Large intestine (tissue), 3 donors: ENCODE results near the gene TNS1. TPM values are rescaled to one million over a fixed set of nuclear protein-coding genes. Genes with fewer than 3 reads are reported as not detected.
A peak's percentile ranks its signal among the peaks of the same experiment; 100 is the strongest.
"Not testable (repeated sequence)": the region's sequence is repeated elsewhere in the genome, so short reads cannot be mapped to it uniquely, and the experiment has no call there.

Experiments used
- DNase-seq, 2 donors: peaks; one replicate each; pipeline versions ENCODE4 v3.0.0 to v3.0.0-alpha.2; 2013
- H3K27ac ChIP-seq: one replicate; pipeline ENCODE4 v1.5.1; 2013; ENCODE audit warnings: low read length
- H3K27me3 ChIP-seq: 2 replicates; pipeline ENCODE4 v1.6.1; 2013; ENCODE audit warnings: low read length; ENCODE audit not compliant: control insufficient read depth, insufficient read depth
- H3K36me3 ChIP-seq: 2 replicates; pipeline ENCODE4 v1.6.1; 2013; ENCODE audit warnings: low read length; ENCODE audit not compliant: control insufficient read depth, insufficient read depth
- H3K4me1 ChIP-seq: one replicate; pipeline ENCODE4 v1.6.1; 2013; ENCODE audit warnings: low read length; ENCODE audit not compliant: control insufficient read depth, insufficient read depth
- H3K4me3 ChIP-seq: one replicate; pipeline ENCODE4 v1.5.1; 2013; ENCODE audit warnings: low read length
- H3K9me3 ChIP-seq: one replicate; pipeline ENCODE4 v1.6.1; 2013; ENCODE audit warnings: mild to moderate bottlenecking, low read depth, low read length, moderate library complexity; ENCODE audit not compliant: control insufficient read depth
- WGBS: methylation state at CpG from one replicate; pipeline ENCODE4 v1.1.5; 2013; ENCODE audit warnings: low lambda C conversion rate; ENCODE audit not compliant: insufficient coverage; 5-methylcytosine and 5-hydroxymethylcytosine counted together
- polyA plus RNA-seq: library from polyadenylated mRNA; unstranded; fragments of 120-200 nt; gene quantifications from one replicate; pipeline ENCODE4 v1.2.1, GENCODE V29; 2013

TNS1 gene
- polyA plus RNA-seq, 1 donor = 26.8 TPM

DNA sequence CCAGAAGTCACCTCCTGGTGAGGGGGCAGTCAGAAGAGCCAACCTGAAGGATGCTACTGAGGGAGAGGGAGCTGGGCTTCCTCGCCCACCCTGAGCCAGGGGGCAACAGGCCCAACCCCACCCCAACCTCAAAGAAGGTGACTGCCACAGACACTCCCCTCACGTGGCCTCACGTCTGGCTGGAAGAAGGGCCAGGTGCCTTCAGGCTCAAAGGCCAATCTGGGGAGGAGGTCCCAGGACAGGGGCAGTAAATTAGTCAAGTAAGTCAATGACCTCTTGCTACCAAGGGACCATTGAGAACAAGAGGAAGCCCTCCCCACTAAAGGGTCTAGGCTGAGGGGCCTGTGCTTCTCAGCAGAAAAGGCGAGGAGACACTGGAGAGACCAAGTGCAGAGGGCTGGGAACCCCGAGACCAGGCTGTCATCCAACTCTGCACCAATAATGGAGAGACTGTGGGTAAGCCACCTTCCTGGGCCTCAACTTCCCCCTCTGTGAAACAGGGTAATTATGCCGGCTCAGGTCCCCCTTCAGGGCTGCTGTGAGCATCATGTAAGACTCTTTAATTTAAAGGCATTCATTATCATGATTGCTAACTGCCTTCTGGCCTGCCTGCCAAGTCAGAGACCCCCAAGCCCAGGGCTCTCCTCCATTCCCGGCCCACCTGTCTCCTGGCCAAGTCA lies 20.2 kb upstream of the TNS1 start:
- Histone ChIP-seq H3K27ac (no peak overlapping the region), H3K27me3 (no peaks in the 10 kb centered on the region), H3K36me3 (no peaks in the 10 kb centered on the region), H3K9me3 (no peaks in the 10 kb centered on the region), H3K4me1 (no peaks in the 10 kb centered on the region), H3K4me3 (no peak overlapping the region)
- peak in 1 of 2 donors; percentile 40 for DNase-seq
- no CpG with 5 or more reads among the region's 7 CpGs for WGBS

DNA sequence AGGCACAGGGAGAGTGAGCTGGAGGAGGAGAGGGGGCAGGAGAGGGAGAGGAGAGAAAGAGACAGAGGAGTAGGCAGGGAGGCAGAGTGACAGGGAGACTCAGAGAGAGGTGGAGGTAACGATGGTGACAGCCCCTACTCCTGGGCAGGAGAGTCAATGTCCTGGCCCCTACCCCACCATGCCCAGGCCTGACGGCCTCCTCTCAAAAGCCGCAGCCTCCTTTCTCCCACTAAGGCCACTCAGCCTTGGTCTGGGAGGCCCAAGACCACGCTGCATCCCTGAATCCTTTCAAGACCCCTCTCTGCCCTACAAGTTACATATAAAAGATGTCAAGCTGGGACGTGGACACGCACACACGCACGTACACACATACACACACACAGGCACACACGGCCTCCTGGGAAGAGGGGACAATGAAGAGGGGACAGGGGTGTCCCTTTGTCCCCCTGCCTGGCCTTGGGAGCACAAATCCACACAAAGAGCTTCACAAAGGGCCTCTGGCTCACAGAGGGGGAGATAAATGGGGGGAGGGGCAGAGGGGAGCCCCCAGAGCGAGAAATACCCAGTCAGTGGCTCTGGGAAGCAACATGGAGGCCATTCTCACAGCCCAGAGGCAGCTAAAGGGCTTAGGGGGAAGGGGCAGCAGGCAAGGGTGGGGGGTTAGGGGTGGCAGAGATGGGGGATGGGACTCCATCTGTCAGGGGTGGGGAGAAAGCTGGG lies 19.5 kb upstream of the TNS1 start:
- H3K4me1 ChIP-seq = no peaks in the 10 kb centered on the region
- DNase-seq = no peak
- no peak overlapping the region for H3K4me3 ChIP-seq
- H3K36me3 ChIP-seq = no peaks in the 10 kb centered on the region
- no CpG with 5 or more reads among the region's 10 CpGs for WGBS
- H3K27me3 ChIP-seq = no peaks in the 10 kb centered on the region
- no peak overlapping the region for H3K27ac ChIP-seq
- H3K9me3 ChIP-seq = no peaks in the 10 kb centered on the region

DNA sequence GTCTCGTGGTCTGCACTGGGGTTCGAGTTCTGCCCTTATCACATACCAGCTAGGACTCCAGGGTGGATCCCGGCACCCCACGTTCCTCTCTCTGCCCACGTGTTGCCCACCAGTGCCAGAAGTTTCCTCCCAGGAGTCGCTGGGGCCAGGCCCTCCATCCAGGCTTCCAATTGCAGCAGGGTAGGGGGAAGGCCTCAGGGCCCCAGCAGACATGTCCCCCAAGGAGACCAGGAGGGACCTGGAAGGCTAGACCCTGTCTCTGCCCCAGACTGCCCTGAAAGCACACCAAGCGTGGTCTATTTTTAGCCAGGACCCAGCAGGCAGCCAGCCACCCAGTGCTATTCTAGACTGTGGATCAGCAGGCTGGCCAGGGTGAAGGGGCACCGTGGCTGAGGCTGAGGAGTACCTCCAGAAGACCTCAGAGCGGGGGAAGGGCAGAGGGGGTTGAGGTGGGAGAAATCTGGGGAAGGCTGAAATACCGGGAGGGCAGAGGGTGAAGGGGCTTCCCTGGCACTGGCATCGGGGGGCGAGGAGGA lies 18.8 kb upstream of the TNS1 start:
- H3K9me3 ChIP-seq = no peaks in the 10 kb centered on the region
- no peaks in the 10 kb centered on the region for H3K36me3 ChIP-seq
- H3K27ac ChIP-seq = no peak overlapping the region
- WGBS = no CpG with 5 or more reads among the region's 12 CpGs
- no peaks in the 10 kb centered on the region for H3K4me1 ChIP-seq
- no peaks in the 10 kb centered on the region for H3K27me3 ChIP-seq
- H3K4me3 ChIP-seq = no peak overlapping the region
- DNase-seq = no peak

DNA sequence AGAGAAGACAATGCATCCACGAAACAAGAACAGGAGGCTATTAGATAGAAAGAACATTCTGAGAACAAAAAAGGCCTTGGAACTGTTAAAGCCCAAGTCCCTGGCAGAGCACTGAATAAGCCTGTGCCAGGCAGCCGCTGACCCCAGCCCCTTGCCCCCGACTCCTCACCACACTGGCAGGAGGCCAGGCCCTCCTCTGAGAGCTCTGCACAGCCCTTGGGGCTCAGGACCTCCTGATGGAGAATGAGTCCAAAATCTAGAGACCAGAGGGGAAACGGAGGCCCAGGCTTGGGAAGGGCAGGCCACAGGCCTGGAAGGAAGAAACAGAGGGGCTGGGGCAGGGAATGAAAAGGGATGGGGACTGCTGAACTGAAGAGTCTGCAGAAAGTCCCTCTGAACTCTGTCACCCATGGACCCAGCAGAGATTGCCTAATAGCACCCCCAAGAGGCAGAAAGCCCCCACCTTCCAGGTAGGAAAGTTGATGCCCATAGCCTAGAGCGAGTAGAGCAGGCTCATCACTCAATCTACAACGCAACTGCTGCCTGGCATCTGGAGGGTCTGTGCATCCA lies 18.3 kb upstream of the TNS1 start:
- no peak overlapping the region for H3K4me3 ChIP-seq
- no peaks in the 10 kb centered on the region for H3K4me1 ChIP-seq
- WGBS = 83% methylated on average over 1 of the region's 6 CpGs
- H3K27me3 ChIP-seq = no peaks in the 10 kb centered on the region
- no peaks in the 10 kb centered on the region for H3K9me3 ChIP-seq
- no peak overlapping the region for H3K27ac ChIP-seq
- H3K36me3 ChIP-seq = no peaks in the 10 kb centered on the region
- no peak for DNase-seq

DNA sequence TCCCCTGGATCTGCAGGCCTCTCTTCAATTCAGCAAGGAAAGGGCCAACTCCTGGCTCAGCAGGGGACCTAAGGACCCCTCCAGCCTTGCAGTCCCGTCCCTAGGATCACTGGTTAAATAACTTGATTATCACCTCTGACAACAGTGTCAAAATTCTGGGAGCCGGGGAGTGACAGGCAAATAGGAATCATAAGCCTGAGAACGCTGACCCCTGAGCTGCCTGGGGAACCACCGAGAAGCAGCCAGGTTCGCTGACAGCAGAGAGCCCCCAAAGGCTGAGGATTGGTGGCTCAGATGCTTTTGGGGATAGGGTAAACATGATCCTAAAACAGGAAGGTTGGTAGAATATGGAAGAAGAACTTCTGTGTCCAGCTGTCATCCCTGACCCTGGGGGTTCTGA lies 17.5 kb upstream of the TNS1 start:
- no peak for DNase-seq
- Histone ChIP-seq H3K4me3 (no peak overlapping the region), H3K36me3 (no peaks in the 10 kb centered on the region), H3K27ac (no peak overlapping the region), H3K27me3 (no peaks in the 10 kb centered on the region), H3K9me3 (no peaks in the 10 kb centered on the region), H3K4me1 (no peaks in the 10 kb centered on the region)
- WGBS = no CpG with 5 or more reads among the region's 5 CpGs

DNA sequence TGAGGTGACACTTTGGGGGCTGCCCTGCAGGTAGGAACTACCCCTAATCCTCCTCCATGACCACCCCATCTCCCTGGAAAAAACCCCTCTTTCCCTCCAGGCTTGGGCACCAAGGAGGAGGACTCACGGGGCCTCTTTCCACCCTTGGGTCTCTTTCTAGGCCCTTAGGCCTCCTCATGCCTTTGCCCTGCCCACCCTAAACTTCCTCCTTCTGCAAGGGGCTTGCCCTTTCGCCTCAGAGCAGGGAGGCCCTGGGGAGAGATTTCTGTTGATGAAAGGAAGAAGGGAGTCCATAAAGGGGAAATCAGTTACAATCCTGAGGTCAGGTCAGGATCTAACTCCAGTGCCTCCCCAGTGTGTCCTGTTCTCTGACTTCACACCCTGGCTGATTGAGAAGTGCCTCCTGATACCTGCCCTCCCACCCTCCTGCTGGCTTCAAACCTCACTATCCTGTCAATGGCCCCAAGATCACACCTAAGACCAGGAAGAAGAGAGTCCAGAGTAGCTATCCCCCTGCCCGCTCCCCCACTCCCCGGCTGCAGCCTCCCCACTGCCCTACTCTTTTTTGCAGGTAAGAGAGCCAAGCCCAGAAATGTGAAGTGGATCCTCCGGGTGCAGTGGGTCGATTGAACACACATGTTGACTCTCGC lies 16.7 kb upstream of the TNS1 start:
- Histone ChIP-seq H3K27me3 (no peaks in the 10 kb centered on the region), H3K9me3 (no peaks in the 10 kb centered on the region), H3K36me3 (no peaks in the 10 kb centered on the region), H3K4me1 (no peaks in the 10 kb centered on the region), H3K4me3 (no peak overlapping the region), H3K27ac (no peak overlapping the region)
- WGBS = no CpG with 5 or more reads among the region's 7 CpGs
- no peak for DNase-seq

DNA sequence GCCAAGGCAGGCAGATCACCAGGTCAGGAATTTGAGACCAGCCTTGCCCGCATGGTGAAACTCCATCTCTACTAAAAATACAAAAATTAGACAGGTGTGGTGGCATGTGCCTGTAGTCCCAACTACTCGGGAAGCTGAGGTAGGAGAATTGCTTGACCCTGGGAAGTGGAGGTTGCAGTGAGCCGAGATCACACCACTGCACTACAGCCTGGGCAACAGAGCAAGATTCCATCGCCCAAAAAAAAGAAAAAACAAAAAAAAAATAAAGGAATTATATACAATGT lies 16.0 kb upstream of the TNS1 start:
- H3K36me3 ChIP-seq, DNase-seq, H3K4me3 ChIP-seq, H3K9me3 ChIP-seq, H3K27me3 ChIP-seq, H3K27ac ChIP-seq, H3K4me1 ChIP-seq: not testable (repeated sequence)
- 100% methylated on average over 2 of the region's 4 CpGs for WGBS

DNA sequence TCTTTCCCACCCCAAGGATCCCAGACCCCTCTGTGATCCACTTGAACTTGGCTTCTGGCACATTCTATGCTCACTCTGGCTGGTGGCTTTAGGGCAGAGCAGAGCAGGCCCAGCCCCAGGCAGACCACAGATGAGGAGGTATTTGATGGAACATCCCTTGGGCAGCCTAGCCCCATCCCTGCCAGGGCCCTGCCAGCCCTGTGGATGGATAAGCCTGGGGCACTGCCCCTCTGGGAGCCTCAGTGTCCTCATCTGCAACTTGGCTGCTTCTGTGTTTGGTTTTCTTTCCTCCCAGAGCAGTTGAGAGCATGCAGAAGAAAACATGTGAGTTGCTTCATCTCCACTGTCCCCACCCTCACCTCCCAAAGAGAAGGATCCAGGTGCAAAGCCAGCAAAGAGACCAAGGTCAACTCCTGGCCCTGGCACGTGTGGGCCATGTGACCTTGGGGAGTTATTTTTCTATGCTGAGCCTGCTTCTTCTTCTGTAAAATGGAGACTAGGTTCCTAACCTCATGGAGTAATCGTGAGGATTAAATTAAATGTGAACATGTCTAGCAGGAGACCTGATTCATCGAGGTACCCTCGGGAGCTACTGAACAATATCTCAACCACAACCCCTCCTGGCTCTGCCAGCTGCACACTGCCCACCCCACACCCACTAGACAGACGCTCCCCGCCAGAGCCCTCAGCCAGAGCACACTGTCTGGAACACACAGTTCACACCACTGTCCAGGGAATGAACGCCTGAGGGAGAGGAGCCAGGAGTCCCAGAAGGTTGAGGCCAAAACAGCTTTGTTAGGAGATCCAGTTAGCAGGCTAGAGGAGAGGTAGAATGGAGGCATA lies 14.6 kb upstream of the TNS1 start:
- Histone ChIP-seq H3K4me1 (no peaks in the 10 kb centered on the region), H3K27ac (peak overlapping the region; percentile 21), H3K36me3 (no peaks in the 10 kb centered on the region), H3K9me3 (no peaks in the 10 kb centered on the region), H3K27me3 (no peaks in the 10 kb centered on the region), H3K4me3 (no peak overlapping the region)
- no peak for DNase-seq
- no CpG with 5 or more reads among the region's 7 CpGs for WGBS

DNA sequence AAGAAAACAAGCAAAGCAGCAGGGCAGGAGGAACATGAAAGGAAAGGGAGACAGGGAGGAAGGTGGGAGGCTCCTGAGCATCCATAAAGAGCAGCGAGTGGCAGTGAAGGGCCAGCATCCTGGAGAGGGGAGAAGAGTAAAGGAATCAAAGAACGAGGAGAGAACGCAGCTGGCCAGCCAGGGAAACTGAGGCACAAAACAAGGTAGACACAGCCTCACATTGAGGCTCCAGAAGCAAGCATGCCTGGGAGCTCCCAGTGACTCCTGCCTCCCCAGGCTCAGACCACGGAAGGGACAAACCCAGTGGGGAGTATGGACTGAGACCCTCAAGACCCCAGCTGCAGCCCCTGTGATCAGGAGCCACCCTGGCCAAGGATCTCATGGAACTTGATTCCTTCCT lies 14.0 kb upstream of the TNS1 start:
- no peak for DNase-seq
- 100% methylated on average over 1 of the region's 4 CpGs for WGBS
- Histone ChIP-seq H3K27ac (peak overlapping the region; percentile 21), H3K4me1 (no peaks in the 10 kb centered on the region), H3K27me3 (peaks cover under 1% of the 10 kb centered on the region), H3K36me3 (no peaks in the 10 kb centered on the region), H3K9me3 (no peaks in the 10 kb centered on the region), H3K4me3 (no peak overlapping the region)
